Esophagus muscularis mucosa (tissue), 4 donors: Measurements from ENCODE around the gene R3HDM4. TPM values are rescaled to one million over a fixed set of nuclear protein-coding genes. Genes with fewer than 3 reads are reported as not detected.
A peak's percentile ranks its signal among the peaks of the same experiment; 100 is the strongest.

Source experiments
- DNase-seq: peaks from one replicate; pipeline ENCODE4 v3.0.0-alpha.2; 2017; ENCODE audit errors: extremely low spot score
- H3K27ac ChIP-seq, 4 donors: fragments of 200-600 bp; sonication (generic); replicated peaks in 1 of 4; 1 replicate in 3 of 4; 2 replicates in 1 of 4; pipeline ENCODE4 v1.5.1; 2016 to 2019; ENCODE audit warnings: mild to moderate bottlenecking in 1 of 4
- H3K27me3 ChIP-seq, 4 donors: fragments of 200-600 bp; sonication (generic); one replicate each; pipeline versions ENCODE4 v1.5.1 to v1.6.0; 2016 to 2019
- H3K36me3 ChIP-seq, 4 donors: fragments of 200-600 bp; sonication (generic); one replicate each; pipeline ENCODE4 v1.5.1; 2016 to 2019
- H3K4me1 ChIP-seq, 4 donors: fragments of 200-600 bp; sonication (generic); one replicate each; pipeline ENCODE4 v1.5.1; 2016 to 2019
- H3K4me3 ChIP-seq, 4 donors: fragments of 200-600 bp; sonication (generic); 1 replicate in 2 of 4; 2 replicates in 2 of 4; pipeline ENCODE4 v1.5.1; 2016 to 2019; ENCODE audit warnings: mild to moderate bottlenecking in 4 of 4, moderate library complexity in 1 of 4
- H3K9me3 ChIP-seq, 4 donors: fragments of 200-600 bp; sonication (generic); 1 replicate in 3 of 4; 2 replicates in 1 of 4; pipeline ENCODE4 v1.5.1; 2016 to 2019
- CTCF ChIP-seq, 3 experiments: fragments of 200-600 bp in 2 of 3; fragments of 450-650 bp in 1 of 3; sonication (generic) in 2 of 3; IDR thresholded peaks; one replicate each; pipeline ENCODE4 v1.5.1; 2017 to 2019; ENCODE audit warnings: antibody characterized with exemption in 3 of 3, mild to moderate bottlenecking in 2 of 3, moderate library complexity in 1 of 3
- EP300 ChIP-seq: sonication (generic); formaldehyde crosslinking; IDR thresholded peaks from one replicate; pipeline ENCODE4 v1.6.1; 2017; ENCODE audit warnings: antibody characterized with exemption
- POLR2A ChIP-seq: fragments of 450-650 bp; IDR thresholded peaks from one replicate; pipeline ENCODE4 v1.6.1; 2017; ENCODE audit warnings: antibody characterized with exemption, moderate library complexity, mild to moderate bottlenecking, low read depth
- POLR2AphosphoS5 ChIP-seq, 2 donors: sonication (generic); formaldehyde crosslinking; IDR thresholded peaks; one replicate each; pipeline ENCODE4 v1.6.1; 2017; ENCODE audit warnings: antibody characterized with exemption in 2 of 2
- WGBS: methylation state at CpG from one replicate; pipeline ENCODE4 v1.1.5; 2018; 5-methylcytosine and 5-hydroxymethylcytosine counted together
- intact Hi-C: fragments of 100-400 bp; cut with DNase I; formaldehyde crosslinking; loops from one replicate; pipeline ENCODE4 v1.15.1; 2023
- total RNA-seq, 4 donors: library from RNA; depleted of rRNA; stranded (reverse); fragments of >200 nt; gene quantifications; one replicate each; pipeline versions ENCODE4 v1.1.0 to v1.2.1, GENCODE V29; 2016

Gene R3HDM4
- total RNA-seq, 4 donors from 2014 or later = 32.0 to 52.5 (median 40.0) TPM

- H3K27me3 ChIP-seq = no peaks in the 10 kb centered on the region
- H3K36me3 ChIP-seq = peaks cover 18 to 48% (median 31%) of the 10 kb centered on the region in 4 donors
- WGBS = 89% methylated on average over 26 of the region's 26 CpGs
- no peaks in the 10 kb centered on the region for H3K9me3 ChIP-seq
- TF ChIP-seq POLR2A (no peak), POLR2AphosphoS5 (IDR thresholded peaks at IDR 0.05) (no peak), EP300 (no peak)
- peaks cover 0 to 11% (median 2%) of the 10 kb centered on the region in 4 donors for H3K4me1 ChIP-seq
- DNase-seq = no peak
- no peak overlapping the region for H3K27ac ChIP-seq
- no peak overlapping the region for H3K4me3 ChIP-seq
- intact Hi-C loops = no loop called here
Measured at GRCh38 chr19:897442-898039, 15.5 kb downstream of the R3HDM4 start.

GRCh38 chr19:896999-897398, 16.0 kb downstream of the R3HDM4 start:
- Histone ChIP-seq H3K27ac (no peak overlapping the region), H3K36me3 (peaks cover 18 to 46% (median 30%) of the 10 kb centered on the region in 4 donors), H3K4me1 (peaks cover 3 to 16% (median 6%) of the 10 kb centered on the region in 4 donors), H3K4me3 (no peak overlapping the region), H3K27me3 (no peaks in the 10 kb centered on the region), H3K9me3 (no peaks in the 10 kb centered on the region)
- WGBS = 97% methylated on average over 11 of the region's 11 CpGs
- intact Hi-C loops = no loop called here
- no peak for TF ChIP-seq POLR2AphosphoS5 (IDR thresholded peaks at IDR 0.05)
- no peak for TF ChIP-seq CTCF (IDR thresholded peaks at IDR 0.05)
- no peak for TF ChIP-seq EP300
- no peak for TF ChIP-seq POLR2A
- no peak for DNase-seq

GRCh38 chr19:896434-896833, 16.6 kb downstream of the R3HDM4 start:
- intact Hi-C loops = no loop called here

GRCh38 chr19:892894-893689, 19.9 kb downstream of the R3HDM4 start, which contains the start of the genes MED16 and RNU6-9:
MED16 (minus strand) TSS chr19:893187; CDS start chr19:891131, 2,056 bp downstream.
RNU6-9 (plus strand) TSS chr19:893484.
- peaks cover 20 to 45% (median 36%) of the 10 kb centered on the region in 4 donors for H3K36me3 ChIP-seq
- intact Hi-C loops = no loop called here
- H3K27me3 ChIP-seq = no peaks in the 10 kb centered on the region
- no peaks in the 10 kb centered on the region for H3K9me3 ChIP-seq
- peak within 1 kb of the TSS; percentile 83 to 100 (median 90) for H3K4me3 ChIP-seq
- WGBS = 1% methylated on average over 21 of the region's 69 CpGs
- TF ChIP-seq POLR2AphosphoS5 (IDR thresholded peaks at IDR 0.05) = peak; percentile 79 to 83
- no peak for TF ChIP-seq CTCF (IDR thresholded peaks at IDR 0.05)
- peaks cover 5 to 31% (median 19%) of the 10 kb centered on the region in 4 donors for H3K4me1 ChIP-seq
- H3K27ac ChIP-seq = peak within 1 kb of the TSS; percentile 89 to 94 (median 92)
- peak; percentile 98 for DNase-seq

More at GRCh38 chr19:896434-896833, 16.6 kb downstream of the R3HDM4 start:
- WGBS = 96% methylated on average over 10 of the region's 10 CpGs
- H3K36me3 ChIP-seq = peaks cover 18 to 40% (median 29%) of the 10 kb centered on the region in 4 donors
- no peak overlapping the region for H3K27ac ChIP-seq
- H3K27me3 ChIP-seq = no peaks in the 10 kb centered on the region
- no peak for DNase-seq
- H3K4me3 ChIP-seq = no peak overlapping the region
- TF ChIP-seq CTCF (IDR thresholded peaks at IDR 0.05) (no peak), EP300 (no peak), POLR2A (no peak), POLR2AphosphoS5 (IDR thresholded peaks at IDR 0.05) (no peak)
- peaks cover 5 to 22% (median 11%) of the 10 kb centered on the region in 4 donors for H3K4me1 ChIP-seq
- H3K9me3 ChIP-seq = no peaks in the 10 kb centered on the region
